HepG2 (cell line): ENCODE data around the gene ATP5MG. TPM values are rescaled to one million over a fixed set of nuclear protein-coding genes. Genes with fewer than 3 reads are reported as not detected.

Source experiments
- ATAC-seq: fragments of 200-7000 bp; cut with Tn5 transposase; 3 replicates; pipeline ENCODE4 v1.9.1; 2020; ENCODE audit warnings: mild to moderate bottlenecking, moderate library complexity
- BruUV-seq: library from RNA; stranded (reverse); fragments of 400-500 nt; replicated peaks from 2 replicates; lab custom pipeline; 2021; lab: Mats Ljungman, UMichigan
- CTCF ChIA-PET: fragments of 300-600 bp; formaldehyde crosslinking; extraction: SDS; loops from one replicate; lab custom pipeline; 2021; ENCODE audit warnings: low total read pairs, inconsistent platforms, low intra/inter-chr PET ratio; lab: Yijun Ruan, JAX
- POLR2A ChIA-PET: fragments of 350-600 bp; sonication (Branson Sonifier 250); formaldehyde crosslinking; loops from one replicate; lab custom pipeline; 2020; ENCODE audit warnings: antibody characterized with exemption, inconsistent platforms; lab: Yijun Ruan, JAX
- DNase-seq: peaks from one replicate; pipeline ENCODE4 v3.0.0-alpha.2; 2015; ENCODE audit warnings: low spot score
- FAIRE-seq: peaks from 3 replicates; lab custom pipeline; 2011; peaks lifted over from hg19 to GRCh38; lab: Jason Lieb, UNC
- H2AFZ ChIP-seq: one replicate; pipeline ENCODE4 v1.6.1; 2011; ENCODE audit warnings: low read length, inconsistent platforms
- H3K27ac ChIP-seq: fragments of 300-600 bp; 3 replicates; pipeline ENCODE4 v1.8.0; 2011; ENCODE audit warnings: mixed run types, mild to moderate bottlenecking, mixed read lengths, low read length, inconsistent platforms; ENCODE audit not compliant: insufficient read depth; ENCODE audit errors: extremely low read length
- H3K27me3 ChIP-seq, 2 experiments: fragments of 200-600 bp in 1 of 2; 2 replicates in 1 of 2; 3 replicates in 1 of 2; pipeline versions ENCODE4 v1.6.0 to v1.8.0; 2011; ENCODE audit warnings: low read length in 2 of 2, mild to moderate bottlenecking in 2 of 2, moderate library complexity in 2 of 2, inconsistent platforms in 1 of 2; ENCODE audit not compliant: insufficient read depth in 2 of 2, control insufficient read depth in 1 of 2
- H3K36me3 ChIP-seq, 2 experiments: fragments of 200-600 bp in 1 of 2; replicated peaks in 1 of 2; 2 replicates in 1 of 2; 3 replicates in 1 of 2; pipeline versions ENCODE4 v1.5.1 to v1.8.0; 2011; ENCODE audit warnings: low read length in 2 of 2, inconsistent platforms in 1 of 2; ENCODE audit not compliant: insufficient read depth in 2 of 2, control insufficient read depth in 1 of 2
- H3K4me1 ChIP-seq: 2 replicates; pipeline ENCODE4 v1.5.1; 2012; ENCODE audit warnings: low read length, inconsistent platforms; ENCODE audit not compliant: insufficient read depth
- H3K4me2 ChIP-seq: 2 replicates; pipeline ENCODE4 v1.6.0; 2011; ENCODE audit warnings: low read depth, low read length, inconsistent platforms
- H3K4me3 ChIP-seq, 3 experiments: fragments of 200-600 bp in 1 of 3; sonication (generic), shearing (Covaris generic) in 1 of 3; replicated peaks in 1 of 3; 2 replicates each; pipeline ENCODE4 v1.5.1; 2011 to 2016; ENCODE audit warnings: low read length in 3 of 3, inconsistent platforms in 2 of 3, low read depth in 2 of 3, mild to moderate bottlenecking in 2 of 3, control low read depth in 1 of 3, mixed read lengths in 1 of 3; ENCODE audit not compliant: insufficient read depth in 1 of 3
- H3K79me2 ChIP-seq: one replicate; pipeline ENCODE4 v1.6.1; 2011; ENCODE audit warnings: low read length, inconsistent platforms; ENCODE audit not compliant: insufficient read depth
- H3K9ac ChIP-seq: 2 replicates; pipeline ENCODE4 v1.6.0; 2011; ENCODE audit warnings: mild to moderate bottlenecking, low read depth, low read length, inconsistent platforms; ENCODE audit not compliant: insufficient read depth
- H3K9me3 ChIP-seq: 2 replicates; pipeline ENCODE4 v1.5.1; 2012; ENCODE audit warnings: mild to moderate bottlenecking, low read length
- H4K20me1 ChIP-seq: 2 replicates; pipeline ENCODE4 v1.6.0; 2011; ENCODE audit warnings: inconsistent platforms, mild to moderate bottlenecking, low read length, moderate library complexity; ENCODE audit not compliant: insufficient read depth
- ARNT2 ChIP-seq: sonication (generic); formaldehyde crosslinking; IDR thresholded peaks from 2 replicates; pipeline ENCODE4 v1.8.0; 2022; ENCODE audit warnings: mild to moderate bottlenecking, low read depth, missing genetic modification reagents, moderate library complexity
- MTF2 ChIP-seq: sonication (generic); formaldehyde crosslinking; IDR thresholded peaks from 2 replicates; pipeline ENCODE4 v1.5.0; 2020; ENCODE audit warnings: missing genetic modification reagents, borderline replicate concordance
- NCOA2 ChIP-seq: sonication (generic); formaldehyde crosslinking; IDR thresholded peaks from 2 replicates; pipeline ENCODE4 v1.8.0; 2022; ENCODE audit warnings: inconsistent platforms
- NFE2 ChIP-seq: sonication (generic); formaldehyde crosslinking; IDR thresholded peaks from 2 replicates; pipeline ENCODE4 v1.4.0; 2020; ENCODE audit warnings: missing genetic modification reagents
- NR2F1 ChIP-seq, 2 experiments: fragments of 450-650 bp in 1 of 2; formaldehyde crosslinking in 1 of 2; IDR thresholded peaks; 2 replicates each; pipeline versions ENCODE4 v1.5.0 to v1.6.1; 2016 to 2020; ENCODE audit warnings: mild to moderate bottlenecking in 1 of 2, missing compliant biosample characterization in 1 of 2, missing genetic modification reagents in 1 of 2, moderate library complexity in 1 of 2
- SALL2 ChIP-seq: sonication (generic); formaldehyde crosslinking; IDR thresholded peaks from 2 replicates; pipeline ENCODE4 v1.8.1; 2023; ENCODE audit warnings: mild to moderate bottlenecking, missing genetic modification reagents, inconsistent platforms
- SATB2 ChIP-seq: sonication (generic); formaldehyde crosslinking; IDR thresholded peaks from 2 replicates; pipeline ENCODE4 v1.5.0; 2020; ENCODE audit warnings: missing genetic modification reagents
- SNAPC2 ChIP-seq: sonication (generic); formaldehyde crosslinking; IDR thresholded peaks from 2 replicates; pipeline ENCODE4 v1.8.1; 2022; ENCODE audit warnings: mild to moderate bottlenecking, missing genetic modification reagents
- SOX5 ChIP-seq: IDR thresholded peaks from 2 replicates; pipeline ENCODE4 v1.6.1; 2016; ENCODE audit warnings: borderline replicate concordance
- ZBTB20 ChIP-seq: sonication (generic); formaldehyde crosslinking; IDR thresholded peaks from 2 replicates; pipeline ENCODE4 v1.8.1; 2023; ENCODE audit warnings: missing genetic modification reagents, low read depth, mild to moderate bottlenecking, borderline replicate concordance
- ZNF549 ChIP-seq: sonication (generic); formaldehyde crosslinking; IDR thresholded peaks from 2 replicates; pipeline ENCODE4 v1.5.0; 2020; ENCODE audit warnings: missing genetic modification reagents
- ZNF572 ChIP-seq: sonication (generic); formaldehyde crosslinking; IDR thresholded peaks from 2 replicates; pipeline ENCODE4 v1.5.1; 2020; ENCODE audit warnings: mild to moderate bottlenecking, missing genetic modification reagents
- ZNF644 ChIP-seq: IDR thresholded peaks from 2 replicates; pipeline ENCODE4 v1.6.1; 2016; ENCODE audit warnings: low read depth
- ZNF709 ChIP-seq: sonication (generic); formaldehyde crosslinking; IDR thresholded peaks from 2 replicates; pipeline ENCODE4 v1.5.0; 2020; ENCODE audit warnings: mild to moderate bottlenecking, missing genetic modification reagents
- ZNF788 ChIP-seq: sonication (generic); formaldehyde crosslinking; IDR thresholded peaks from 2 replicates; pipeline ENCODE4 v1.5.0; 2020; ENCODE audit warnings: mild to moderate bottlenecking, missing genetic modification reagents, borderline replicate concordance
- ZSCAN21 ChIP-seq: sonication (generic); formaldehyde crosslinking; IDR thresholded peaks from 2 replicates; pipeline ENCODE4 v1.8.0; 2022; ENCODE audit warnings: mild to moderate bottlenecking, missing genetic modification reagents, moderate library complexity, borderline replicate concordance
- WGBS: methylation state at CpG from one replicate; pipeline ENCODE4 v1.1.6; 2017; ENCODE audit warnings: low lambda C conversion rate; 5-methylcytosine and 5-hydroxymethylcytosine counted together
- in situ Hi-C: cut with HindIII; loops from 2 replicates; pipeline ENCODE4 v1.10.0; 2017; ENCODE audit warnings: low pct_unique_long_range_greater_than_20kb; ENCODE audit not compliant: extremely low pct_ligation_motif_present
- intact Hi-C: fragments of 100-400 bp; cut with micrococcal nuclease; formaldehyde crosslinking; loops from one replicate; pipeline ENCODE4 v1.10.0; 2022; ENCODE audit not compliant: unreplicated experiment
- polyA plus RNA-seq, 8 experiments: library from polyadenylated mRNA; depleted of rRNA in 3 of 8; stranded (reverse) in 7 of 8; unstranded in 1 of 8; fragments of >200 nt; fragmentation: Illumina TruSeq in 4 of 8; extraction: Trizol in 4 of 8; gene quantifications; 2 replicates each; pipeline versions ENCODE4 v1.2.1 to v1.2.3, GENCODE V29; 2011 to 2016; ENCODE audit warnings: low read depth in 4 of 8, missing spikeins in 1 of 8, mixed read lengths in 1 of 8; ENCODE audit not compliant: insufficient read depth in 1 of 8
- total RNA-seq, 5 experiments: library from RNA; depleted of rRNA; stranded (reverse); fragments of >200 nt; fragmentation: Illumina TruSeq; extraction: Trizol; gene quantifications; 2 replicates each; pipeline ENCODE4 v1.2.3, GENCODE V29; 2016; ENCODE audit warnings: low read depth in 1 of 5
- TF ChIP-seq, protein P1 (sequence below): IDR thresholded peaks from 2 replicates; pipeline ENCODE4 v1.6.1; 2016
- TF ChIP-seq, protein P2 (sequence below): sonication (generic); formaldehyde crosslinking; IDR thresholded peaks from 2 replicates; pipeline ENCODE4 v1.4.0; 2020; ENCODE audit warnings: missing genetic modification reagents
- TF ChIP-seq, protein P3 (sequence below): sonication (generic); formaldehyde crosslinking; IDR thresholded peaks from 2 replicates; pipeline ENCODE4 v1.8.1; 2023; ENCODE audit warnings: mild to moderate bottlenecking, missing genetic modification reagents
- TF ChIP-seq, protein P4 (sequence below): sonication (generic); formaldehyde crosslinking; IDR thresholded peaks from 2 replicates; pipeline ENCODE4 v1.5.1; 2020; ENCODE audit warnings: missing genetic modification reagents, mild to moderate bottlenecking, borderline replicate concordance

ATP5MG gene
- total and polyA plus RNA-seq, 2 of the 13 experiments (the other 11 are each of a cell fraction or from before 2014, with no cell fraction given), result 260 to 320 TPM

DNA sequence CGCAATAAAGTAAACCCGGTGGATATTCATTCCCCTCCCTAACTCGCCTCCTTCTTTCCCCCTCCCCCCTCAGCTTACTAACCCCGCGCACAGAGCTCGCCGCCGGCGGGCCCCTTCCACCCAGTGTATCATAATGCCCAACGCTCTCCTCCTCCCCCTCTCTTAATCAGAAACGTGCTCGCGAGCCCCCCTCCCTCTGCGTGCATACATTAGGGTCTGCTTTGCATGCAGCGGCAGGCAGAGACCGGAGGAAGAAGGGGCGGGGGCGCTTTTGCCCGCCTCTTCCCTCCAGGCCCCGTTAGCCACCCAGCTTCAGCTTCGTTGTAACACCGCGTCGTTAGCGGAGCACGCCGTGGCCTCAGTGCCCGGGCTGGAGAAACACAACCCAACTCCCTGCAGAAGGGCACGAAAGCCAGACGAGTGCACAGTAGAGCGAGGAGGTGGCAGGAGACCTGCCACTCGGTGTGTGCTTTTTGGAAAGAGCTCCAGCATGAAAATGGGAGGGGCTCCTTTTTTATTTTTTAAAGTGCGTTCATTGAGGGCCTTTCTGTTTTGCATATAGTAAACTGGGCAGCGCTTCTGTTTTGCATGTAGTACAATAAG is 34.0 kb downstream of the ATP5MG start:
- intact Hi-C loops, result loop anchor here (2.0 kb wide), 1 partner anchor 35 kb away; the partner anchor contains the start of gene ATP5MG
- DNase-seq (peak; percentile 75), ATAC-seq (peak; percentile 72), FAIRE-seq (no peak)
- peak overlapping the region; percentile 100 for H3K4me2 ChIP-seq
- peak overlapping the region; percentile 72 for H3K9ac ChIP-seq
- H2AFZ ChIP-seq, result peak overlapping the region; percentile 89
- 0% methylated on average over 34 of the region's 34 CpGs for WGBS
- H3K9me3 ChIP-seq, result no peaks in the 10 kb centered on the region
- peak overlapping the region; percentile 67 to 84 (median 73) for H3K4me3 ChIP-seq
- in situ Hi-C loops, result no loop called here
- H3K4me1 ChIP-seq, result peaks cover 53% of the 10 kb centered on the region
- TSS peak; percentile 70 for BruUV-seq
- CTCF ChIA-PET, result no interaction called here
- no peaks in the 10 kb centered on the region; a peak in 2 of 5 replicates for H3K36me3 ChIP-seq
- peaks cover 39% of the 10 kb centered on the region for H3K79me2 ChIP-seq
- POLR2A ChIA-PET, result interaction anchor here (0.6 to 2.1 kb wide), 11 partner anchors 8 to 397 kb away, joined by 3 to 20 read pairs (median 3); partner anchors contain the start of gene TMEM25
- peak overlapping the region; percentile 87 for H3K27ac ChIP-seq
- no peaks in the 10 kb centered on the region for H3K27me3 ChIP-seq
- peaks cover 27% of the 10 kb centered on the region for H4K20me1 ChIP-seq
- TF ChIP-seq, protein P1, sequence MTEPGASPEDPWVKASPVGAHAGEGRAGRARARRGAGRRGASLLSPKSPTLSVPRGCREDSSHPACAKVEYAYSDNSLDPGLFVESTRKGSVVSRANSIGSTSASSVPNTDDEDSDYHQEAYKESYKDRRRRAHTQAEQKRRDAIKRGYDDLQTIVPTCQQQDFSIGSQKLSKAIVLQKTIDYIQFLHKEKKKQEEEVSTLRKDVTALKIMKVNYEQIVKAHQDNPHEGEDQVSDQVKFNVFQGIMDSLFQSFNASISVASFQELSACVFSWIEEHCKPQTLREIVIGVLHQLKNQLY (CRISPR knock-in tag), result 0 out of 2 replicates have a peak, but pooled peaks have one; percentile 7
- TF ChIP-seq ZSCAN21 (no peak), ZNF644 (no peak), SOX5 (0 out of 2 replicates have a peak, but pooled peaks have one; percentile 2), NFE2 (CRISPR knock-in tag) (no peak), ARNT2 (CRISPR knock-in tag) (peak; percentile 19; the same call in 1 of the 2 replicates), MTF2 (CRISPR knock-in tag) (no peak), SALL2 (CRISPR knock-in tag) (0 out of 2 replicates have a peak, but pooled peaks have one; percentile 37), ZBTB20 (CRISPR knock-in tag) (no peak), ZNF549 (CRISPR knock-in tag) (no peak), NR2F1 (CRISPR knock-in tag; IDR thresholded peaks at IDR 0.05) (no peak), SATB2 (CRISPR knock-in tag) (no peak), ZNF788 (CRISPR knock-in tag) (0 out of 2 replicates have a peak, but pooled peaks have one; percentile 4), NCOA2 (CRISPR knock-in tag) (0 out of 2 replicates have a peak, but pooled peaks have one; percentile 5), ZNF572 (CRISPR knock-in tag) (no peak), SNAPC2 (CRISPR knock-in tag) (peak; percentile 65; the same call in 1 of the 2 replicates), ZNF709 (CRISPR knock-in tag) (0 out of 2 replicates have a peak, but pooled peaks have one; percentile 29)
- TF ChIP-seq, protein P2, sequence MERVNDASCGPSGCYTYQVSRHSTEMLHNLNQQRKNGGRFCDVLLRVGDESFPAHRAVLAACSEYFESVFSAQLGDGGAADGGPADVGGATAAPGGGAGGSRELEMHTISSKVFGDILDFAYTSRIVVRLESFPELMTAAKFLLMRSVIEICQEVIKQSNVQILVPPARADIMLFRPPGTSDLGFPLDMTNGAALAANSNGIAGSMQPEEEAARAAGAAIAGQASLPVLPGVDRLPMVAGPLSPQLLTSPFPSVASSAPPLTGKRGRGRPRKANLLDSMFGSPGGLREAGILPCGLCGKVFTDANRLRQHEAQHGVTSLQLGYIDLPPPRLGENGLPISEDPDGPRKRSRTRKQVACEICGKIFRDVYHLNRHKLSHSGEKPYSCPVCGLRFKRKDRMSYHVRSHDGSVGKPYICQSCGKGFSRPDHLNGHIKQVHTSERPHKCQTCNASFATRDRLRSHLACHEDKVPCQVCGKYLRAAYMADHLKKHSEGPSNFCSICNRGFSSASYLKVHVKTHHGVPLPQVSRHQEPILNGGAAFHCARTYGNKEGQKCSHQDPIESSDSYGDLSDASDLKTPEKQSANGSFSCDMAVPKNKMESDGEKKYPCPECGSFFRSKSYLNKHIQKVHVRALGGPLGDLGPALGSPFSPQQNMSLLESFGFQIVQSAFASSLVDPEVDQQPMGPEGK (CRISPR knock-in tag), result peak; percentile 68
- TF ChIP-seq, protein P3, sequence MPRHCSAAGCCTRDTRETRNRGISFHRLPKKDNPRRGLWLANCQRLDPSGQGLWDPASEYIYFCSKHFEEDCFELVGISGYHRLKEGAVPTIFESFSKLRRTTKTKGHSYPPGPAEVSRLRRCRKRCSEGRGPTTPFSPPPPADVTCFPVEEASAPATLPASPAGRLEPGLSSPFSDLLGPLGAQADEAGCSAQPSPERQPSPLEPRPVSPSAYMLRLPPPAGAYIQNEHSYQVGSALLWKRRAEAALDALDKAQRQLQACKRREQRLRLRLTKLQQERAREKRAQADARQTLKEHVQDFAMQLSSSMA (CRISPR knock-in tag), result no peak
- TF ChIP-seq, protein P4, sequence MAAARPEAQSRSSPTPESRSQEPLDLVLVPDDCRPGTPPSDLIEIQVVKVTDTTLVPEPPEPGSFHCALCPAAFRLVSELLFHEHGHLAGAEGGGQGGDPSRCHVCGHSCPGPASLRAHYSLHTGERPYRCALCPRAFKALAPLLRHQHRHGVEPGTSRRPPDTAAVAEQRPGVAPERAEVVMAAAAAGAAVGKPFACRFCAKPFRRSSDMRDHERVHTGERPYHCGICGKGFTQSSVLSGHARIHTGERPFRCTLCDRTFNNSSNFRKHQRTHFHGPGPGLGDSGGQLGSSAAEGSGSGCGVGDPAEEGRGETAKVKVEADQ, result no peak
